ENCODE data around the gene CACNA1G. TPM values are rescaled to one million over a fixed set of nuclear protein-coding genes. Genes with fewer than 3 reads are reported as not detected.

Gene CACNA1G
- polyA plus RNA-seq, 1 donor (not counting 4 experiments of a cell fraction or from before 2014, with no cell fraction given), result 0.07 TPM

- Histone ChIP-seq H3K4me2 (ENCODE audit: control insufficient read depth, extremely low read depth, insufficient read depth, low read depth, low read length) (peak overlapping the region; percentile 29), H3K4me1 (ENCODE audit: control insufficient read depth, extremely low read depth, insufficient read depth, low read length) (peaks cover 68% of the 10 kb centered on the region), H3K9me3 (ENCODE audit: control insufficient read depth, low read depth, low read length) (no peaks in the 10 kb centered on the region), H3K9me1 (ENCODE audit: control insufficient read depth, extremely low read depth, insufficient read depth, low read length) (no peaks in the 10 kb centered on the region), H3K9ac (ENCODE audit: control insufficient read depth, extremely low read depth, insufficient read depth, low read length) (no peak overlapping the region), H3K27me3 (ENCODE audit: control insufficient read depth, extremely low read depth, insufficient read depth, low read length) (no peaks in the 10 kb centered on the region), H3K36me3 (ENCODE audit: control insufficient read depth in 2 of 2, extremely low read depth in 1 of 2, insufficient read depth in 2 of 2, low read length in 2 of 2) (no peaks in the 10 kb centered on the region), H2AFZ (ENCODE audit: control insufficient read depth, low read length) (peak overlapping the region; percentile 47), H3K27ac (ENCODE audit: control insufficient read depth, insufficient read depth, low read length) (peak overlapping the region; percentile 10), H3K79me2 (ENCODE audit: control insufficient read depth, insufficient read depth, low read length) (peaks cover 2% of the 10 kb centered on the region), H4K20me1 (ENCODE audit: control insufficient read depth, extremely low read depth, insufficient read depth, low read length) (no peaks in the 10 kb centered on the region), H3K4me3 (ENCODE audit: control insufficient read depth in 2 of 3, extremely low read depth in 1 of 3, insufficient read depth in 2 of 3, low read depth in 1 of 3, low read length in 3 of 3) (no peak overlapping the region)
- TF ChIP-seq CTCF (optimal IDR thresholded peaks at IDR 0.05 in 1 of 3, IDR thresholded peaks at IDR 0.05 in 1 of 3, conservative IDR thresholded peaks at IDR 0.05 in 1 of 3; ENCODE audit: extremely low read depth in 1 of 3, insufficient read depth in 2 of 3, low read length in 3 of 3), result no peak
- TF ChIP-seq EZH2 (IDR thresholded peaks at IDR 0.05; ENCODE audit: low read length), result no peak
- peak; percentile 72 for FAIRE-seq
- dilution Hi-C loops (cut with MboI; ENCODE audit: extremely low pct_ligation_motif_present, low sequenced_read_pairs), result no loop called here
- no peak for DNase-seq (ENCODE audit: low read depth, low spot score)
Observed at GRCh38 chr17:50514936-50515702, 45.4 kb upstream of the CACNA1G start.

- Histone ChIP-seq H3K27ac (ENCODE audit: control insufficient read depth, insufficient read depth, low read length) (peak overlapping the region; percentile 23), H3K9me1 (ENCODE audit: control insufficient read depth, extremely low read depth, insufficient read depth, low read length) (no peaks in the 10 kb centered on the region), H3K36me3 (ENCODE audit: control insufficient read depth in 2 of 2, extremely low read depth in 1 of 2, insufficient read depth in 2 of 2, low read length in 2 of 2) (no peaks in the 10 kb centered on the region), H3K4me3 (ENCODE audit: control insufficient read depth in 2 of 3, extremely low read depth in 1 of 3, insufficient read depth in 2 of 3, low read depth in 1 of 3, low read length in 3 of 3) (no peak overlapping the region), H3K79me2 (ENCODE audit: control insufficient read depth, insufficient read depth, low read length) (peaks cover 2% of the 10 kb centered on the region), H2AFZ (ENCODE audit: control insufficient read depth, low read length) (no peak overlapping the region), H4K20me1 (ENCODE audit: control insufficient read depth, extremely low read depth, insufficient read depth, low read length) (no peaks in the 10 kb centered on the region), H3K27me3 (ENCODE audit: control insufficient read depth, extremely low read depth, insufficient read depth, low read length) (no peaks in the 10 kb centered on the region), H3K9ac (ENCODE audit: control insufficient read depth, extremely low read depth, insufficient read depth, low read length) (no peak overlapping the region), H3K9me3 (ENCODE audit: control insufficient read depth, low read depth, low read length) (no peaks in the 10 kb centered on the region), H3K4me2 (ENCODE audit: control insufficient read depth, extremely low read depth, insufficient read depth, low read depth, low read length) (peak overlapping the region; percentile 17), H3K4me1 (ENCODE audit: control insufficient read depth, extremely low read depth, insufficient read depth, low read length) (peaks cover 71% of the 10 kb centered on the region)
- peak; percentile 81 for DNase-seq (ENCODE audit: low read depth, low spot score)
- dilution Hi-C loops (cut with MboI; ENCODE audit: extremely low pct_ligation_motif_present, low sequenced_read_pairs), result no loop called here
- no peak for TF ChIP-seq EZH2 (IDR thresholded peaks at IDR 0.05; ENCODE audit: low read length)
- TF ChIP-seq CTCF (optimal IDR thresholded peaks at IDR 0.05 in 1 of 3, IDR thresholded peaks at IDR 0.05 in 1 of 3, conservative IDR thresholded peaks at IDR 0.05 in 1 of 3; ENCODE audit: extremely low read depth in 1 of 3, insufficient read depth in 2 of 3, low read length in 3 of 3), result no peak
- FAIRE-seq, result peak; percentile 95
Observed at GRCh38 chr17:50517011-50517410, 43.5 kb upstream of the CACNA1G start.
